Sciatic nerve (tissue), 1 donor: ENCODE results near the gene POP7. TPM values are rescaled to one million over a fixed set of nuclear protein-coding genes. Genes with fewer than 3 reads are reported as not detected.

Source experiments
- total RNA-seq: library from RNA; stranded (reverse); fragmentation: NEBNext Ultra II Directional; extraction: Animal tissue kit (Norgen Biotek cat#: 25700); gene quantifications from one replicate; pipeline ENCODE4 v1.2.1, GENCODE V29; 2021
- donor health status: DM: no; HTN: no; CAD: no.

POP7 gene
- total RNA-seq, 1 donor from 2014 or later = 16.6 TPM

Other genes starting within 250 kb of the POP7 start
- gene SPACDR, start 241.9 kb upstream of the POP7 start, total RNA-seq = 3.6 TPM
- gene TSC22D4, start 226.9 kb upstream of the POP7 start, total RNA-seq = 148 TPM
- 9.1 TPM for gene NYAP1, start 222.2 kb upstream of the POP7 start, total RNA-seq
- 30.6 TPM for gene AGFG2, start 166.9 kb upstream of the POP7 start, total RNA-seq
- 13.6 TPM for gene SAP25, start 132.2 kb upstream of the POP7 start, total RNA-seq
- 75.7 TPM for gene LRCH4, start 120.0 kb upstream of the POP7 start, total RNA-seq
- 1.2 TPM for gene FBXO24, start 119.8 kb upstream of the POP7 start, total RNA-seq
- gene PCOLCE, start 103.8 kb upstream of the POP7 start, total RNA-seq = 138 TPM
- gene MOSPD3, start 93.6 kb upstream of the POP7 start, total RNA-seq = 23.0 TPM
- 1.2 TPM for gene TFR2, start 64.6 kb upstream of the POP7 start, total RNA-seq
- gene ACTL6B, start 49.7 kb upstream of the POP7 start, total RNA-seq = not detected
- gene GNB2, start 32.4 kb upstream of the POP7 start, total RNA-seq = 179 TPM
- gene GIGYF1, start 11.9 kb upstream of the POP7 start, total RNA-seq = 58.8 TPM
- not detected for gene EPO, start 14.3 kb downstream of the POP7 start, total RNA-seq
- gene ZAN, start 27.5 kb downstream of the POP7 start, total RNA-seq = not detected
- gene EPHB4, start 121.4 kb downstream of the POP7 start, total RNA-seq = 49.5 TPM
- 28.7 TPM for gene SLC12A9, start 146.6 kb downstream of the POP7 start, total RNA-seq
- 62.6 TPM for gene TRIP6, start 161.3 kb downstream of the POP7 start, total RNA-seq
- gene SRRT, start 169.0 kb downstream of the POP7 start, total RNA-seq = 114 TPM
- 2.9 TPM for gene UFSP1, start 183.6 kb downstream of the POP7 start, total RNA-seq
- gene ACHE, start 189.8 kb downstream of the POP7 start, total RNA-seq = 0.94 TPM
- 0.36 TPM for gene MUC3A, start 243.4 kb downstream of the POP7 start, total RNA-seq